Neuronal stem cell (in vitro differentiated cells): ENCODE data around the gene ACOT8.
A peak's percentile ranks its signal among the peaks of the same experiment; 100 is the strongest.

ENCODE experiments used
- DNase-seq: peaks from one replicate; pipeline ENCODE4 v3.0.0-alpha.2; 2013; ENCODE audit warnings: low spot score
- H2AFZ ChIP-seq: one replicate; pipeline ENCODE4 v1.6.1; 2013; ENCODE audit warnings: mild to moderate bottlenecking, low read length, inconsistent platforms
- H2AK5ac ChIP-seq: 2 replicates; pipeline ENCODE4 v1.6.1; 2013; ENCODE audit warnings: low read depth, mild to moderate bottlenecking, inconsistent platforms, low read length, moderate library complexity, mixed read lengths
- H2BK120ac ChIP-seq: 2 replicates; pipeline ENCODE4 v1.6.1; 2013; ENCODE audit warnings: low read depth, mild to moderate bottlenecking, inconsistent platforms, low read length, moderate library complexity, mixed read lengths
- H2BK12ac ChIP-seq: one replicate; pipeline ENCODE4 v1.6.1; 2013; ENCODE audit warnings: low read length, inconsistent platforms
- H2BK15ac ChIP-seq: 2 replicates; pipeline ENCODE4 v1.6.1; 2013; ENCODE audit warnings: mild to moderate bottlenecking, low read length, inconsistent platforms, mixed read lengths
- H2BK5ac ChIP-seq: one replicate; pipeline ENCODE4 v1.6.1; 2013; ENCODE audit warnings: inconsistent platforms, mild to moderate bottlenecking, low read length, moderate library complexity
- H3K14ac ChIP-seq: one replicate; pipeline ENCODE4 v1.6.1; 2013; ENCODE audit warnings: low read length, inconsistent platforms
- H3K18ac ChIP-seq: 2 replicates; pipeline ENCODE4 v1.6.1; 2013; ENCODE audit warnings: low read length, inconsistent platforms
- H3K23ac ChIP-seq: 2 replicates; pipeline ENCODE4 v1.6.1; 2013; ENCODE audit warnings: low read depth, mild to moderate bottlenecking, mixed read lengths, low read length, inconsistent platforms; ENCODE audit not compliant: poor library complexity
- H3K27ac ChIP-seq: replicated peaks from 3 replicates; pipeline ENCODE4 v1.5.1; 2013; ENCODE audit warnings: low read length, inconsistent platforms
- H3K27me3 ChIP-seq, 3 experiments: 2 replicates each; pipeline ENCODE4 v1.6.1; 2013; ENCODE audit warnings: low read length in 3 of 3, mild to moderate bottlenecking in 2 of 3, inconsistent platforms in 1 of 3, low read depth in 1 of 3, mixed read lengths in 1 of 3, moderate library complexity in 1 of 3; ENCODE audit not compliant: control insufficient read depth in 3 of 3, insufficient read depth in 3 of 3
- H3K36me3 ChIP-seq, 2 donors: replicated peaks in 1 of 2; 2 replicates each; pipeline ENCODE4 v1.6.1; 2013; ENCODE audit warnings: low read length in 2 of 2; ENCODE audit not compliant: control insufficient read depth in 2 of 2, insufficient read depth in 2 of 2
- H3K4ac ChIP-seq: 2 replicates; pipeline ENCODE4 v1.6.1; 2013; ENCODE audit warnings: inconsistent platforms, mild to moderate bottlenecking, low read length, moderate library complexity
- H3K4me1 ChIP-seq, 2 donors: 1 replicate in 1 of 2; 2 replicates in 1 of 2; pipeline ENCODE4 v1.6.1; 2013; ENCODE audit warnings: low read length in 2 of 2, low read depth in 1 of 2; ENCODE audit not compliant: control insufficient read depth in 2 of 2, insufficient read depth in 1 of 2
- H3K4me2 ChIP-seq: one replicate; pipeline ENCODE4 v1.6.1; 2013; ENCODE audit warnings: mild to moderate bottlenecking, low read length, inconsistent platforms; ENCODE audit not compliant: insufficient read depth, poor library complexity, severe bottlenecking
- H3K4me3 ChIP-seq, 2 donors: 2 replicates each; pipeline ENCODE4 v1.5.1; 2013; ENCODE audit warnings: low read length in 2 of 2, mild to moderate bottlenecking in 2 of 2, inconsistent platforms in 1 of 2, moderate library complexity in 1 of 2
- H3K79me1 ChIP-seq: one replicate; pipeline ENCODE4 v1.6.1; 2013; ENCODE audit warnings: low read depth, mild to moderate bottlenecking, inconsistent platforms, low read length, moderate library complexity
- H3K9ac ChIP-seq: one replicate; pipeline ENCODE4 v1.6.1; 2013; ENCODE audit warnings: mild to moderate bottlenecking, low read depth, low read length, inconsistent platforms; ENCODE audit not compliant: poor library complexity
- H3K9me3 ChIP-seq, 2 donors: replicated peaks in 1 of 2; 2 replicates each; pipeline versions ENCODE3 to v1.6.1; 2013; ENCODE audit warnings: low read length in 2 of 2, mild to moderate bottlenecking in 2 of 2, inconsistent platforms in 1 of 2, low read depth in 1 of 2, mixed read lengths in 1 of 2, moderate library complexity in 1 of 2; ENCODE audit not compliant: control insufficient read depth in 2 of 2, insufficient read depth in 1 of 2
- H4K8ac ChIP-seq: one replicate; pipeline ENCODE4 v1.6.1; 2013; ENCODE audit warnings: low read depth, mild to moderate bottlenecking, inconsistent platforms, low read length, moderate library complexity
- H4K91ac ChIP-seq: one replicate; pipeline ENCODE4 v1.6.1; 2013; ENCODE audit warnings: low read length, low read depth, mild to moderate bottlenecking, inconsistent platforms; ENCODE audit not compliant: poor library complexity
- WGBS, 2 donors: extraction: QIAGEN DNeasy Blood & Tissue Kit; methylation state at CpG; one replicate each; pipeline ENCODE4 v1.1.7; 2013; ENCODE audit warnings: missing lambda C conversion rate in 2 of 2, mixed read lengths in 1 of 2; ENCODE audit not compliant: insufficient read length in 2 of 2, insufficient replicate concordance in 1 of 2; ENCODE audit errors: extremely low coverage in 2 of 2; 5-methylcytosine and 5-hydroxymethylcytosine counted together

The ACOT8 gene

DNA sequence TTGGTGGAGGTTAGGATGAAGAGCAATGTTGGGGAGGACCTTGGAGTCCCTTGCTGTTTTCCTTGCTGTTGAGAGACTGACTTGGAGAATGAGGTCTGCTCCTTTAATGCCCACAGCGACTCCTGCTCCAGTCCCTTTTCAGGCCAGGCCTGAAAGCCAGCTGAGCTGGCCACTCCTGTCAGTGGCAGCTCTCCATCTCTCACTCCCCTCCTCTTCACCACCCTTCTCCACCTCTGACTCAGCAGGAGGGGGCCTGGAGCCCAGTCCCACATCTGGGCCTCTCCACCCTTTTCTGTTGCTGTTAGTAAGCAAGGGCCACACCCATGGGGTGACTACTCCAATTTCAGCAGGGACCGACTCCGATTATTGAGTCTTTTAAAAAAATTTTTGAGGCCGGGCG, 21.4 kb downstream of the ACOT8 start:
- Histone ChIP-seq H4K8ac (no peak overlapping the region), H3K14ac (no peak overlapping the region), H3K4me2 (no peak overlapping the region), H2BK5ac (no peak overlapping the region), H3K18ac (no peak overlapping the region), H3K4me3 (no peak overlapping the region), H3K4me1 (peaks cover 5 to 8% of the 10 kb centered on the region in 2 donors), H3K23ac (no peak overlapping the region), H3K4ac (no peak overlapping the region), H3K27ac (no peak overlapping the region), H3K79me1 (no peaks in the 10 kb centered on the region), H2BK12ac (no peak overlapping the region), H3K36me3 (peaks cover 0 to 28% of the 10 kb centered on the region in 2 donors), H2AK5ac (no peak overlapping the region), H3K27me3 (no peaks in the 10 kb centered on the region), H4K91ac (no peak overlapping the region), H2BK15ac (no peak overlapping the region), H2AFZ (no peak overlapping the region), H3K9me3 (no peaks in the 10 kb centered on the region), H3K9ac (no peak overlapping the region), H2BK120ac (no peak overlapping the region)
- no CpG with 5 or more reads among the region's 5 CpGs for WGBS, 2 donors
- no peak for DNase-seq

DNA sequence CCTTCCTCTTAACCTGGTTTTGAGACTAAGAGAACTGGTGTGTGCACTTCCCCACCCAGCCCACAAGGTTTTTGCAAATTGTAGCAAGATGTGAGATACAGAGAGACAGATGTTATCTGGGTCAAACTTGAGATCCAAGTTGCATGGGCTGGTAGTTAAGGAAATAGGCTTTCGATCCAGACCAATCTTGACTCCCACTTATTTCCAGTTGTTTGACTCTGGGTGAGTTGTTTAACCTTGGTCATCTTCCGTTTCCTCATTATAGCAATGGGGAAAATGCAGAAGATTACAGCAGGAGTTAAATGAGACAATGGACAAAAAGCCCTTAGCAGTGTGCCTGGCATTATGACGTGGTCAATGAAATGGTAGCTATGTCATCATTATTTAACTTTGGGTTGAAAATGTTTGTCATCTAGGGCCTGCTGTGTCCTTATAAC, 21.8 kb downstream of the ACOT8 start:
- H3K4me3 ChIP-seq, result no peak overlapping the region
- no peaks in the 10 kb centered on the region for H3K27me3 ChIP-seq
- H3K18ac ChIP-seq, result no peak overlapping the region
- H3K79me1 ChIP-seq, result no peaks in the 10 kb centered on the region
- H4K91ac ChIP-seq, result no peak overlapping the region
- no peak overlapping the region for H2BK5ac ChIP-seq
- H3K9me3 ChIP-seq, result no peaks in the 10 kb centered on the region
- H4K8ac ChIP-seq, result no peak overlapping the region
- H3K9ac ChIP-seq, result no peak overlapping the region
- no peak overlapping the region for H2BK12ac ChIP-seq
- no peak overlapping the region for H2BK120ac ChIP-seq
- no peak overlapping the region for H2BK15ac ChIP-seq
- DNase-seq, result no peak
- H2AK5ac ChIP-seq, result no peak overlapping the region
- H3K36me3 ChIP-seq, result peaks cover 0 to 26% of the 10 kb centered on the region in 2 donors
- no peak overlapping the region for H2AFZ ChIP-seq
- H3K27ac ChIP-seq, result no peak overlapping the region
- peaks cover 5 to 8% of the 10 kb centered on the region in 2 donors for H3K4me1 ChIP-seq
- no peak overlapping the region for H3K4ac ChIP-seq
- no peak overlapping the region for H3K23ac ChIP-seq
- no peak overlapping the region for H3K4me2 ChIP-seq
- H3K14ac ChIP-seq, result no peak overlapping the region
- WGBS, 2 donors, result no CpG with 5 or more reads among the region's 3 CpGs

DNA sequence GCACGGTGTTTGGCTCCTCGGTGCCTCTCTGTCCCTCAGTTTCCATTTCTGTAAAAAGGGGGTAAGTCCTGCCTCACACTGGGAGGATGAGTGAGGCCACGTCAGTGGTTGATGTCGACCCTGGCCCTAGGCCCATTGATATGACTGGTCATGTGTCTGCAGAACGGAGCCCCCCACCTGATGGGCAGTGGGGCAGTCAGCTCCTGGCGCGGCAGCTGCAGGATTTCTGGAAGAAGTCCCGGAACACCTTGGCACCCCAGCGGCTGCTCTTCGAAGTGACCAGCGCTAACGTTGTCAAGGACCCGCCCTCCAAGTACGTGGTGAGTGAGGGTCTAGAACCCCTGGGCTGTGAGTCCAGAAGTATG, 22.4 kb downstream of the ACOT8 start:
- Histone ChIP-seq H3K79me1 (no peaks in the 10 kb centered on the region), H2BK120ac (no peak overlapping the region), H3K14ac (no peak overlapping the region), H3K4ac (no peak overlapping the region), H3K27me3 (no peaks in the 10 kb centered on the region), H2AFZ (no peak overlapping the region), H3K4me2 (no peak overlapping the region), H4K91ac (no peak overlapping the region), H3K9ac (no peak overlapping the region), H2BK12ac (no peak overlapping the region), H2BK5ac (peak overlapping the region; percentile 33), H4K8ac (no peak overlapping the region), H2BK15ac (no peak overlapping the region), H3K4me1 (peaks cover 5 to 8% of the 10 kb centered on the region in 2 donors), H3K9me3 (no peaks in the 10 kb centered on the region), H3K36me3 (peaks cover 0 to 23% of the 10 kb centered on the region in 2 donors), H3K23ac (peak overlapping the region; percentile 18), H3K4me3 (peak overlapping the region in 1 of 2 donors; percentile 69), H3K27ac (no peak overlapping the region), H2AK5ac (peak overlapping the region; percentile 7), H3K18ac (no peak overlapping the region)
- DNase-seq, result no peak
- no CpG with 5 or more reads among the region's 14 CpGs for WGBS, 2 donors

DNA sequence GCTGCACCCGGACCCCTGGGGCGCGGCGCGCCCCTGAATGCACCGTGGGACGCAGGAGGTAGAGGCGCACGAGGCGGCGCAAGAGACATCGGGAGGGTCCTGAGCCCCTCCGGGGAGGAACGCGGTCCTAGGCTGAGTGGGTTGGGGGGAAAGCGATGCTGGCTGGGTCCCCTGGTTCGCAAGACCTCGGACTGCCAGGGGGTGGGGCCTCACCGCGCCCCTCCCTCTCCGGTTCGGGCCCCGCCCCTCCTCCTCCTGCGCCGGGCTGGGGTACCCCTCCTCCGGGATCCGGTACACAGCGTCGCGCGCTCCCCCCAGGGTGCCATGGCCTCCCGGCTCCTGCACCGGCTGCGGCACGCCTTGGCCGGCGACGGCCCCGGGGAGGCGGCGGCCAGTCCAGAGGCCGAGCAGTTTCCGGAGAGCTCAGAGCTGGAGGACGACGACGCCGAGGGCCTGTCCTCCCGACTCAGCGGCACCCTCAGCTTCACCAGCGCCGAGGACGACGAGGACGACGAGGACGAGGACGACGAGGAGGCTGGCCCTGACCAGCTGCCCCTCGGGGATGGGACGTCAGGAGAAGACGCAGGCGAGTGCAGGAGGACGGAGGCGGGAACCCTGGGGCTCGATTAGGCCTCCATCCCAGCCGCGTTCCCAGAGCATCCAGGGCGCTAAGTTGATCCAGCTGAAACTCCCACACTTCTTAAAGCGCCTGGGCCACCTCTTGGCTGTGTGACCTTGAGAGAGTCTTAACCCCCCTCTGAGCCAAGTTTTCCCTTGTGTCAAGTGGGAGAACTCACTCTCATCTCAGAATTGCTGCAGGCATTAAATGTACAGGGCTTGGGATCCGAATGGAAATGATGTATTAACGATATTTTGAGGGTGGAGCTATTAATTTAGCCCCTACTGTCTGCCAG, 23.1 kb downstream of the ACOT8 start:
- peak; percentile 77 for DNase-seq
- peak overlapping the region; percentile 48 for H2AK5ac ChIP-seq
- no CpG with 5 or more reads among the region's 71 CpGs for whole genome bisulfite sequencing, 2 donors

More for the DNA sequence above, 23.1 kb downstream of the ACOT8 start:
- Histone ChIP-seq H3K36me3 (peaks cover 0 to 21% of the 10 kb centered on the region in 2 donors), H2BK120ac (no peak overlapping the region), H2BK12ac (no peak overlapping the region), H3K79me1 (no peaks in the 10 kb centered on the region), H3K14ac (peak overlapping the region; percentile 57), H3K27me3 (no peaks in the 10 kb centered on the region), H3K18ac (peak overlapping the region; percentile 94), H2BK15ac (peak overlapping the region; percentile 32), H3K27ac (peak overlapping the region; percentile 72), H3K4me1 (peaks cover 5 to 8% of the 10 kb centered on the region in 2 donors), H3K9me3 (no peaks in the 10 kb centered on the region), H3K4me2 (peak overlapping the region; percentile 66), H4K91ac (no peak overlapping the region), H3K4me3 (peak overlapping the region; percentile 69 to 80), H3K9ac (peak overlapping the region; percentile 89), H4K8ac (peak overlapping the region; percentile 19), H2BK5ac (peak overlapping the region; percentile 33), H2AFZ (peak overlapping the region; percentile 91), H3K23ac (peak overlapping the region; percentile 87), H3K4ac (no peak overlapping the region)
